DMS153 treated with DMSO at 0.1 percent for 48 hours (cell line): Measurements from ENCODE around the gene SLC1A2.

Experiments used
- DNase-seq: peaks from one replicate; lab custom pipeline; 2025; ENCODE audit not compliant: unreplicated experiment; lab: John Stamatoyannopoulos, UW

SLC1A2 gene

DNA sequence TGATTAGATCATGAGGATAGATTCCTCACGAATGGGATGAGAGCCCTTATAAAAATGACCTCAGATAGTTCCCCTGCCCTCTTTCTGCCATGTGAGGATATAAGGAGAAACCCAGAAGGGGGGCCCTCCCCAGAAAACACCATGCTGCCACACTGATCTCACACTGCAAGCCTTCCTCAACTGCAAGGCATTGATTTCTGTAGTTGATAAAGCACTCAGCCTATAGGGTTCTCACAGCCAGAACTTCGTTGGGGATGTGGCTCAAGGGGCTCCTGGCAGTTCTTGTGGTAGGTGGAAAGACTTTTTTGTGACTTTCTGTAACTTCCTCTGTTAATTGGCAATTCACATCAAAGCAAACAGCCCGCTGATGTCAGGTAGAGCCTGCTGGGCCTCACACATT, 171.5 kb downstream of the SLC1A2 start:
- no peak for DNase-seq

- no peak for DNase-seq
Observed at GRCh38 chr11:35247428-35247827, 171.9 kb downstream of the SLC1A2 start.

GRCh38 chr11:35246745-35247144, 172.6 kb downstream of the SLC1A2 start:
- no peak for DNase-seq

DNA sequence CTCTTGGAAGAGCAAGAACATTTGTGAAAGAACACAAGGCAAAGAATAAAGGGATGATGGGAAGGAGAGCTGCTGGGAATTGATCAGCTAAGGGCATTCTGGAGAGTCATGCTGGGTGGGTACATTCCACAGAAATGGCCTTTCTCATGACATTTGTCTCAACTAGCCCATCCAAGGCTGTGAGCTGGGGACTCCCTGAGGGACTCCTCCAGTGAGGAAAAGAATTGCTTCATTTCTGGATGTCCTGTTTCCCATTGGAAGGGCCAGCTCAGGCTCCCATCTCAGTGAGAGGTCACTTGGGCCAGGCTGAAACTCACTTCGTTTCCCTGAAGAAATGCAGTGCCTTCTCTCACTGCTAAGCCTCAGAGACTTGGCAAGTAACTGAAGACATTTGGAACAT, 173.6 kb downstream of the SLC1A2 start:
- DNase-seq = no peak

- DNase-seq = no peak
Observed at GRCh38 chr11:35245056-35245455, 174.3 kb downstream of the SLC1A2 start.

- no peak for DNase-seq
Observed at GRCh38 chr11:35243774-35244173, 175.6 kb downstream of the SLC1A2 start.

DNA sequence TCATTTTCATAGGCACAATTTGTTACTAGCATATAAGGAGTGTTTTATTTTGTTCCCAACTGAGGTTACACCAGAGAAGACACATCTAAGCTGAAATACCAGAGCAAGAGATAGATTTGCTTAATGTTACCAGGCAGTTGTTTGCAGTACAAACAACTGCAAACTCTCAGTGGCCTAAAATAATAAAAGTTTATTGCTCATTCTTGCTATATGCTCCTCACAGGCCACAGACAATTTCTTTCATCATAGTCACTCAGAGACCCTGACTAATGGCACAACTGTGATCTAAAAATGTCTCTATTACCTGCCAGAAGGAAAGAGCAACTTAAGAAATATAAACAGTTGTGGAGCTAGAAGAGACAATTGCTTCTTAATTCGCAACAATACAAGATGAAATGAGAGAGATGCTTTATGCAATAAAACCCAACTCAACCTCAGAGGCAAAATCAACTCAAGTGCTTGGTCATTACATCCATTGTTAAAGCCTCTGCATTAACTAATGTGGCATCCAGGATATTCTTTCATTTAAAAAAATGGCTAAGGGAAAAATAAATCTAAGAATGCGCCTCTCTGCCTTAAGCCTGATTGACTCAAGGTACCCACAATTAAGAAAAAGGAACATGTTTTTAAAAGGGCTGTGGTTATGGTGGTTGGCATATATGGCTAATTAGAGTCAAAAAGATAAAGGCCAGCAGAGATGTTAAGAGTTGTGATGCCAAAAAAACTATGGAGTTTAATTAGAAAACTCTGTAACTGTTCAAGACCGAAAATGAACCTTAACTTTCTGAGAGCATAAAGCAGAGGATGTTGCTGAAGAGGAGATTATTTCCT, 176.7 kb downstream of the SLC1A2 start:
- DNase-seq = no peak

DNA sequence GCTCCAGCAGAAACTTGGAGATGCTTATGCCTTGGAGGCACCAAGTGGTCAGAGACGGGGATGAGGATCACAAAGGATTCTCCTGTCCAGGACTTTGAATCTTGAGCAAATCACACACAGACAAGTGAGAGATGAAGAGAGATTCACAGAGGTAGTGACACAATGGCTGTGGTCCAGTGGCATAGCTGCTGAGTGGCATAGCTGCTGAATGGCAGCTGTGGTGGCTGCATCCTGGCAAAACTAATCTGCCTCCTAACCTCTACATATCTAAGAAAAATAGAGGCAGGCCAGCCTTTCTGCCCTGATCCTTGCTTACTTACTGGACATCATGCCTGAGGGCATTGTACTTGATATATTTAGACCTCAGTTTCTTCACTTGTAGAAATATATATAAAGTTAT, 177.8 kb downstream of the SLC1A2 start:
- DNase-seq = no peak

DNA sequence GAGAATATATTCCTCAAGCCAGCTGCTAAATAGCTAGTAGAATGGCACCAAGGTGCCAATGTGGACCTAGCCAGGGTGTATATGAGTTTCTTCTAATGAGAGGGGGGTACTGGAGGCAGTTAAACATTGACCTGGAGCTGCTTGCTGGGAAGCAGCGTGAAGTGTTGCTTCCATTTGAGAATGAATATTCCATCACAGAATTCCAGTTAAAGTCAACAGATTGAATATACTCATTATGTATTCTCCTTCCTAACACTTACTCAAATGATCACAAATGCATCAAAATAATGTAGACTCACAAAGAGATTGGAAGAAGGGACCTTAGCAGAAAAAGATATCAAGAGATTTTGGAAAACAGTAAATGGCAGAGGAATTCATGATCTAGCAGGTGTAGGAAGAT, 178.3 kb downstream of the SLC1A2 start:
- DNase-seq = no peak

GRCh38 chr11:35239471-35240075, 179.8 kb downstream of the SLC1A2 start:
- no peak for DNase-seq

- no peak for DNase-seq
Observed at GRCh38 chr11:35238882-35239281, 180.5 kb downstream of the SLC1A2 start.

GRCh38 chr11:35237860-35238715, 181.3 kb downstream of the SLC1A2 start:
- peak; percentile 6 for DNase-seq

GRCh38 chr11:35237351-35237750, 182.0 kb downstream of the SLC1A2 start:
- no peak for DNase-seq

DNA sequence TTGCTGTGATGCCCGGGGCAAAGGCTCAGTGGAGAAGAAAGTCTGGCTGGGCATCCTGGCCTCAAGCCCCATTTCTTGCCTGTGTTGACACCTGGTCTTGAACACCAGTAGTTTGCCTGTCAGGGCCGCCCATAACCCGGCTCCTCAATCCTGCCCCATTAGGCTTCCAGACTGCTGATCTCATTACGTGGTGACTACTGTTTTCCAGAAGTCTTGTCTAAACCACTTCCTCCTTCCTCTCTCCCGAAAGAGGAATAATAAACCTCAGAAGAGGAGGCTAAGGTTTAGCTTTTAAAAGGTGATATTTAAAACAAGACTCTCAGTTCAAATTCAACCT, 182.7 kb downstream of the SLC1A2 start:
- no peak for DNase-seq

DNA sequence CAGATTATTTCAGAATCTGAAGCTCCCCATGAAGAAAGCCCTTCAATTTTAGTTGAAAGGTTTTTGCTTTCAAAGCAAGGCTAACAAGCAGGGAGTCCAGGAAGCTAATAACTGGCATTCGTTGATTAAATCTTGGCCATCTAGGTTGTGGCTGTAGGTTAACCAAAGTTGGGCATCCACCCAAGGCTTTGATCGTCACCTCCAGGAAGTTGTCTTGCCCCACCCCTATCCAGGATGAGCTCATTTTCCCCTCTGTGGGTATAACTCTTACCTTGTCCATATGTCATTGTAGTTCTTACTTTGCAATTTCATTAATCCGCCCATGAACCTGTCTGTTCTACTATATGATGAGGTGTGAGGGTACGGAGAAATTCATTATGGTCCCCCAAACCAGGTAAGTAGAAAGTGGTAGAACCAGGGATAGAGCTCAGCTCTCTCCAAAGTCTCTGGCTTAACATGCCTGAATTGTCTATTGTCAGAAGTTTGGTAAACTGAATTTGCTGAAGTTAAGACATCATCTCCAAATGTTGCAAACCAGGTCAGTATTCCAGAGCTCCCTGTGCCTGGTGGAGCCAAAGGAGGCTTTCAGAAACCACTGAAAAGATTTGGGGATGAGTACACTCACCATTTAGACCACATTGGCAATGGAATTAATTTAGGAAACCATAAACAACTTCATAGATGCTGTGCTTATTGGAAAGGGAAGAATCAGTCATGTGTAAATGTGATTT, 183.3 kb downstream of the SLC1A2 start:
- DNase-seq = no peak

DNA sequence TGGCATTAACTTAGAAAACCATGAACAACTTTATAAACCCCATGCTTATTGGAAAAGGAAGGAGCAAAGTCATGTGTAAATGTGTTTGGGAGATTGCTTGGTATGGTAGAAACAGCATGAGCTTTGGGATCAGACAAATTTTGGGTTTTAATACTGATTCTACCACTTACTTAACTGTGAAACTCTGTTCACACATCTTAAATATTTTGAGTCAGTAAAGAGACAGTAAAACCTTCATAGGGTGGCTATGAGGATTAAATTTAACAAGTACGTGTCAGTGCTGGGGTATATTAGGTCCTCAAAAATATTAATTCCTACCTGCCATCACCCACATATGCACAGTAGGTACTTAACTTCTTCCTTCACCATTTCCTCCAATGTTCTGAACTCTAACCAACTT, 183.9 kb downstream of the SLC1A2 start:
- DNase-seq = no peak

GRCh38 chr11:35235157-35235468, 184.2 kb downstream of the SLC1A2 start:
- DNase-seq = no peak

DNA sequence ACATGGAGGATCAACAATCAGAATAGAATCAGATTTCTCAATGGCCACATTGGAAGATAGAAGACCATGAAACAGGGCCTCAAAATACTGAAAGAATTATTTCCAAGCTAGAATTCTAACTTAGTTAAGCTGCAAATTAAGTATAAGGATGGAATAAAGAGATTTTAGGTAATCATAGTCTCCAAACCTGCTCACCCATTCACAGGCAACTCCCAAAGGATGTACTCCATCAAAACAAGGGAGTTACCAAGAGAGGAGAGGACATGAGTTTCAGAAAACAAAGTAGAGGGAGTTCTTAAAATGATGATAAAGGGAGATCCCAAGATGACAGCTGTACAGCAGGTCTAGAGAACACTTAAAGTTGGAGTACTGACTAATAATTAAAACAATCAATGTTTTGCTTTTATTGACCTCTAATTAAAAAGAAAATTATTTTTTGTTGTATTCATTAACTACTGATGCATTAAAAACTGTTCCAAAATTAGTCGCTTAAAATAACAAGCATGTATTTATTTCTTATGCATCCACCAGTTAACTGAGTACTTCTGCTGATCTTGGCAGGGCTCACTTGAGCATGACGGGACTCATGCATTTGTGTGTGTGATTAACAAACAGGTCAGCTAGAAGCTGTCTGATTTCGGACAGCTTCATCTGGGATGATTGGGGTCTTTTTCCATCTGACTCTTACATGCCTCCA, 184.8 kb downstream of the SLC1A2 start:
- no peak for DNase-seq

DNA sequence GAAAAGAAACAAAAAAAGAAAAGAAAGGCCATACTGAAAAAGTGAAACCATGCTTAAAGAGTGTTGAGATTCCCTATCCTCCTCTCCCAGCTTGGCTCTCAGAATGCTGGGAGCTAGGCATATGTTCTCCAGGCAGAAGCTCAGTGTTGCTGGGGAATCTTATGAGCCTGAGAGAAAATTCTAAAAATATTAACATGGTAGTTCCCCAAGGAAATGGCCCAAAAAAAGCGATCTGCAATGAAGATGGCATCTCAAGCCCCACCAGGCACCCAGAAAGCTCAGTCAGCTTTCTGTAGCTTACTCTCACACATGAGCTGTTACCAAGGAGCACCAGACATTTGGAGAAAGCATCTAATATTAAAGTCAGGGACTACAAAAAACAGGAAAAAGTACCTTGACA, 185.8 kb downstream of the SLC1A2 start:
- DNase-seq = no peak

GRCh38 chr11:35232891-35233330, 186.4 kb downstream of the SLC1A2 start:
- DNase-seq = no peak
